Neural cell (in vitro differentiated cells): ENCODE measurements around the gene USP32. TPM values are rescaled to one million over a fixed set of nuclear protein-coding genes. Genes with fewer than 3 reads are reported as not detected.

Source experiments
- H2AFZ ChIP-seq: fragments of 200-600, 300-800 bp; sonication (generic), shearing (Covaris generic); 2 replicates; pipeline ENCODE4 v1.6.0; 2014; ENCODE audit warnings: low read depth, mild to moderate bottlenecking, antibody characterized with exemption, low read length, moderate library complexity
- H3F3A ChIP-seq: fragments of 200-600 bp; shearing (Covaris generic); 2 replicates; pipeline ENCODE4 v1.6.1; 2016; ENCODE audit warnings: mild to moderate bottlenecking, moderate library complexity, mixed read lengths, antibody characterized with exemption, low read length; ENCODE audit not compliant: insufficient read depth, poor library complexity, severe bottlenecking
- H3K27ac ChIP-seq: fragments of 200-600, 300-800 bp; sonication (generic), shearing (Covaris generic); 2 replicates; pipeline ENCODE4 v1.5.1; 2014; ENCODE audit warnings: mild to moderate bottlenecking, low read length, moderate library complexity
- H3K27me3 ChIP-seq: fragments of 300-800, 200-600 bp; sonication (generic), shearing (Covaris generic); 2 replicates; pipeline ENCODE4 v1.6.0; 2014; ENCODE audit warnings: mild to moderate bottlenecking, low read depth, low read length, moderate library complexity; ENCODE audit not compliant: insufficient read depth
- H3K36me3 ChIP-seq: fragments of 300-800, 200-600 bp; sonication (generic), shearing (Covaris generic); 2 replicates; pipeline ENCODE4 v1.5.1; 2014; ENCODE audit warnings: mild to moderate bottlenecking, antibody characterized with exemption, low read length, moderate library complexity; ENCODE audit not compliant: insufficient read depth
- H3K4me2 ChIP-seq: fragments of 300-800, 200-600 bp; sonication (generic), shearing (Covaris generic); 2 replicates; pipeline ENCODE4 v1.6.0; 2014; ENCODE audit warnings: mild to moderate bottlenecking, low read length
- H3K4me3 ChIP-seq: fragments of 300-800, 200-600 bp; sonication (generic), shearing (Covaris generic); 2 replicates; pipeline ENCODE4 v1.5.1; 2014; ENCODE audit warnings: mild to moderate bottlenecking, low read length, moderate library complexity
- H3K79me2 ChIP-seq: fragments of 200-600 bp; shearing (Covaris generic); replicated peaks from 2 replicates; pipeline ENCODE4 v1.6.0; 2014; ENCODE audit warnings: mild to moderate bottlenecking, low read length, moderate library complexity; ENCODE audit not compliant: insufficient read depth
- H3K9ac ChIP-seq: fragments of 300-800, 200-600 bp; sonication (generic), shearing (Covaris generic); 2 replicates; pipeline ENCODE4 v1.6.1; 2016; ENCODE audit warnings: mild to moderate bottlenecking, low read length, mixed read lengths
- H3K9me2 ChIP-seq: fragments of 200-600 bp; shearing (Covaris generic); 2 replicates; pipeline ENCODE4 v1.6.1; 2016; ENCODE audit warnings: mild to moderate bottlenecking, low read length, mixed read lengths; ENCODE audit not compliant: insufficient read depth
- H3K9me3 ChIP-seq: fragments of 200-600, 300-800 bp; sonication (generic), shearing (Covaris generic); 2 replicates; pipeline ENCODE4 v1.6.1; 2016; ENCODE audit warnings: mild to moderate bottlenecking, mixed run types, low read length, moderate library complexity, mixed read lengths
- H4K20me1 ChIP-seq: fragments of 200-600 bp; shearing (Covaris generic); 2 replicates; pipeline ENCODE4 v1.6.1; 2016; ENCODE audit warnings: mild to moderate bottlenecking, mixed run types; ENCODE audit not compliant: insufficient read depth
- EP300 ChIP-seq: fragments of 450-650 bp; conservative IDR thresholded peaks from 2 replicates; pipeline ENCODE4 v1.6.1; 2014; ENCODE audit warnings: antibody characterized with exemption, mild to moderate bottlenecking, moderate library complexity; ENCODE audit not compliant: poor library complexity, severe bottlenecking
- EZH2 ChIP-seq: fragments of 200-600, 300-800 bp; shearing (Covaris generic), sonication (generic); IDR thresholded peaks from 2 replicates; pipeline ENCODE4 v1.6.1; 2014; ENCODE audit warnings: antibody characterized with exemption, low read length, borderline replicate concordance, mild to moderate bottlenecking; ENCODE audit not compliant: insufficient read depth, poor library complexity, severe bottlenecking
- MXI1 ChIP-seq: fragments of 450-650 bp; conservative IDR thresholded peaks from 2 replicates; pipeline ENCODE4 v1.6.1; 2014; ENCODE audit warnings: antibody characterized with exemption, mild to moderate bottlenecking; ENCODE audit not compliant: poor library complexity, severe bottlenecking
- POLR2AphosphoS5 ChIP-seq: IDR thresholded peaks from 2 replicates; pipeline ENCODE4 v1.6.1; 2012
- RAD21 ChIP-seq: fragments of 450-650 bp; conservative IDR thresholded peaks from 2 replicates; pipeline ENCODE4 v1.6.1; 2014; ENCODE audit warnings: antibody characterized with exemption, mild to moderate bottlenecking, moderate library complexity
- REST ChIP-seq: IDR thresholded peaks from 2 replicates; pipeline ENCODE4 v1.6.1; 2012; ENCODE audit warnings: borderline replicate concordance
- SMC3 ChIP-seq: fragments of 450-650 bp; conservative IDR thresholded peaks from 2 replicates; pipeline ENCODE4 v1.6.1; 2014; ENCODE audit warnings: antibody characterized with exemption, mild to moderate bottlenecking, moderate library complexity; ENCODE audit not compliant: poor library complexity
- TAF1 ChIP-seq: IDR thresholded peaks from 2 replicates; pipeline ENCODE4 v1.6.1; 2012; ENCODE audit warnings: low read depth
- polyA plus RNA-seq: library from polyadenylated mRNA; depleted of rRNA; stranded (reverse); fragments of >200 nt; gene quantifications from 2 replicates; pipeline ENCODE4 v1.2.3, GENCODE V29; 2014
- TF ChIP-seq, protein P1 (sequence below): fragments of 450-650 bp; IDR thresholded peaks from 2 replicates; pipeline ENCODE4 v1.5.1; 2014; ENCODE audit warnings: antibody characterized with exemption, mild to moderate bottlenecking, moderate library complexity; ENCODE audit not compliant: poor library complexity, severe bottlenecking

The USP32 gene
- polyA plus RNA-seq, 1 donor from 2014 or later: 25.7 TPM

GRCh38 chr17:60297760-60298401, 94.1 kb downstream of the USP32 start:
- no peaks in the 10 kb centered on the region for H3F3A ChIP-seq
- H3K27ac ChIP-seq: no peak overlapping the region
- H3K27me3 ChIP-seq: no peaks in the 10 kb centered on the region
- no peak overlapping the region for H3K4me3 ChIP-seq
- H3K9me3 ChIP-seq: no peaks in the 10 kb centered on the region
- no peaks in the 10 kb centered on the region for H3K79me2 ChIP-seq
- H3K36me3 ChIP-seq: no peaks in the 10 kb centered on the region
- TF ChIP-seq EP300 (no peak), REST (no peak)
- TF ChIP-seq, protein P1, sequence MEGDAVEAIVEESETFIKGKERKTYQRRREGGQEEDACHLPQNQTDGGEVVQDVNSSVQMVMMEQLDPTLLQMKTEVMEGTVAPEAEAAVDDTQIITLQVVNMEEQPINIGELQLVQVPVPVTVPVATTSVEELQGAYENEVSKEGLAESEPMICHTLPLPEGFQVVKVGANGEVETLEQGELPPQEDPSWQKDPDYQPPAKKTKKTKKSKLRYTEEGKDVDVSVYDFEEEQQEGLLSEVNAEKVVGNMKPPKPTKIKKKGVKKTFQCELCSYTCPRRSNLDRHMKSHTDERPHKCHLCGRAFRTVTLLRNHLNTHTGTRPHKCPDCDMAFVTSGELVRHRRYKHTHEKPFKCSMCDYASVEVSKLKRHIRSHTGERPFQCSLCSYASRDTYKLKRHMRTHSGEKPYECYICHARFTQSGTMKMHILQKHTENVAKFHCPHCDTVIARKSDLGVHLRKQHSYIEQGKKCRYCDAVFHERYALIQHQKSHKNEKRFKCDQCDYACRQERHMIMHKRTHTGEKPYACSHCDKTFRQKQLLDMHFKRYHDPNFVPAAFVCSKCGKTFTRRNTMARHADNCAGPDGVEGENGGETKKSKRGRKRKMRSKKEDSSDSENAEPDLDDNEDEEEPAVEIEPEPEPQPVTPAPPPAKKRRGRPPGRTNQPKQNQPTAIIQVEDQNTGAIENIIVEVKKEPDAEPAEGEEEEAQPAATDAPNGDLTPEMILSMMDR: no peak
- H4K20me1 ChIP-seq: no peaks in the 10 kb centered on the region
- no peak overlapping the region for H3K4me2 ChIP-seq
- no peak overlapping the region for H3K9ac ChIP-seq
- H2AFZ ChIP-seq: no peak overlapping the region
- H3K9me2 ChIP-seq: no peaks in the 10 kb centered on the region

GRCh38 chr17:60296177-60296576, 95.8 kb downstream of the USP32 start:
- Histone ChIP-seq H2AFZ (no peak overlapping the region), H3K27me3 (no peaks in the 10 kb centered on the region), H3K9ac (no peak overlapping the region), H3K4me3 (no peak overlapping the region), H3F3A (no peaks in the 10 kb centered on the region), H3K27ac (no peak overlapping the region), H3K9me3 (no peaks in the 10 kb centered on the region), H4K20me1 (no peaks in the 10 kb centered on the region), H3K9me2 (no peaks in the 10 kb centered on the region), H3K4me2 (no peak overlapping the region), H3K36me3 (no peaks in the 10 kb centered on the region), H3K79me2 (no peaks in the 10 kb centered on the region)
- TF ChIP-seq EP300: no peak
- TF ChIP-seq TAF1: no peak
- TF ChIP-seq SMC3: no peak
- no peak for TF ChIP-seq EZH2
- no peak for TF ChIP-seq POLR2AphosphoS5
- no peak for TF ChIP-seq MXI1
- TF ChIP-seq RAD21: no peak
